ENCODE measurements around the gene TRPV5.

Gene TRPV5

DNA sequence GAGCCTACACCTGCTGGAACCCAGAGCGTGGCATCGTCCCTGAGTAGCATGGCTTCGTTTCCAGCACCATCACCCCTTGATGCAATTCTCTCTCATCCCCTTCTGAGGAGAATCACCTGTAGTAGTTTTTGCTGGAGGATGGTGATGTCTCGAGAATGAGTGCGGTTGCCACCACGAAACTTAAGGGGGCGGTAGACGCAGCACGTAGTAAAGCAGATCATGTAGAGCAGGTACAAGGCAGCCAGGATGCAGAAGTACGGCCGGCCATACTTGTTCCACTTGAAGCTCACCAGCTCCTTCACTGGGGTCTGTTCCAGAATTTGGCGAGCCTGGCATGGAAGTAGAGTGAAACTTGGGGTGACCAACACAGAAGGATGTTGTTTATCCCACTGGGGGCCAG lies 8.1 kb downstream of the TRPV5 start:
- no peak for DNase-seq (ENCODE audit: low read depth in 2 of 2)
- H3K4me3 ChIP-seq (replicated peaks in 1 of 2; ENCODE audit: low read depth in 2 of 2, low read length in 2 of 2), result no peak overlapping the region
- TF ChIP-seq, protein P1, sequence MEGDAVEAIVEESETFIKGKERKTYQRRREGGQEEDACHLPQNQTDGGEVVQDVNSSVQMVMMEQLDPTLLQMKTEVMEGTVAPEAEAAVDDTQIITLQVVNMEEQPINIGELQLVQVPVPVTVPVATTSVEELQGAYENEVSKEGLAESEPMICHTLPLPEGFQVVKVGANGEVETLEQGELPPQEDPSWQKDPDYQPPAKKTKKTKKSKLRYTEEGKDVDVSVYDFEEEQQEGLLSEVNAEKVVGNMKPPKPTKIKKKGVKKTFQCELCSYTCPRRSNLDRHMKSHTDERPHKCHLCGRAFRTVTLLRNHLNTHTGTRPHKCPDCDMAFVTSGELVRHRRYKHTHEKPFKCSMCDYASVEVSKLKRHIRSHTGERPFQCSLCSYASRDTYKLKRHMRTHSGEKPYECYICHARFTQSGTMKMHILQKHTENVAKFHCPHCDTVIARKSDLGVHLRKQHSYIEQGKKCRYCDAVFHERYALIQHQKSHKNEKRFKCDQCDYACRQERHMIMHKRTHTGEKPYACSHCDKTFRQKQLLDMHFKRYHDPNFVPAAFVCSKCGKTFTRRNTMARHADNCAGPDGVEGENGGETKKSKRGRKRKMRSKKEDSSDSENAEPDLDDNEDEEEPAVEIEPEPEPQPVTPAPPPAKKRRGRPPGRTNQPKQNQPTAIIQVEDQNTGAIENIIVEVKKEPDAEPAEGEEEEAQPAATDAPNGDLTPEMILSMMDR (IDR thresholded peaks at IDR 0.05; ENCODE audit: low read depth, low read length), result peak; percentile 1

DNA sequence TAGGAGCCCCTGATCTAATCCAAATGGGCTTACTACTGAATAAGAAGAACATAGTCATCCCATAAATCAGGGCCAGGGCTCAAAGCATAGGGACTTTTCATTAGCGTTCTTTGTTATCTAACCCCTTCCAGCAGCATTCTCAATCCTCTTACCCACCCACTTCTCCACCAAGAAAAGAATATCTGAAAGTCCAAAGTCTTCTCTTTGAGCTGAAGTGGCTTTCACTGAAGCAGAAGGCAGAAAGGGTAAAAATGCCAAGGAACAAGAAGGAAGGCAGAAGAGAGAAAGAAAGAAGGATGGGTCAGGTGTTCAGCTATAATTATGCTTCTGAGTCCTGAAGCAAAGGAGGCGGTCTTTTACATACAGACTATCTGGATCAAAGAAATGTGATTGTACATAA lies 10.2 kb downstream of the TRPV5 start:
- DNase-seq (ENCODE audit: low read depth in 2 of 2), result no peak
- TF ChIP-seq, protein P1 (IDR thresholded peaks at IDR 0.05; ENCODE audit: low read depth, low read length), result no peak
- H3K4me3 ChIP-seq (replicated peaks in 1 of 2; ENCODE audit: low read depth in 2 of 2, low read length in 2 of 2), result no peak overlapping the region

DNA sequence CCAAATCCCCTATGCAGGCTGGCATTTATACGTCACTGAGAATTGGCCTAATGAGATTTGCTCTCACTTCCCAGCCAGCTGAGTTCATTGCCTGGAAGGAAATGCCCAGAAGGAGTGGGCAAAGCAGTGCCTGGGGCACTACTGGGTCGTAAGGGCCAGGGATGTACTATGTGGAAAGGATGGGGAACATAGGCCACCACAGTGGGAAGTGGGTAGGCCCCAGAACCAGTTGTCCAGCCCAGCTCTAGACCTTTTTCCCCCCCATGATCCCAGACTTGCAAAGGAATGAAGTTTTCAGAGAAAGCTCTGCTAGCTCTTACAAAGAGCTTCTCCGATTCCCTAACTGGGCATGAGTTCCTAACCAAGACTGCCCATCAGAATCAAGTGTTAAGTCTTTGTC lies 13.9 kb downstream of the TRPV5 start:
- H3K4me3 ChIP-seq (replicated peaks in 1 of 2; ENCODE audit: low read depth in 2 of 2, low read length in 2 of 2), result no peak overlapping the region
- TF ChIP-seq, protein P1 (IDR thresholded peaks at IDR 0.05; ENCODE audit: low read depth, low read length), result no peak
- no peak for DNase-seq (ENCODE audit: low read depth in 2 of 2)

DNA sequence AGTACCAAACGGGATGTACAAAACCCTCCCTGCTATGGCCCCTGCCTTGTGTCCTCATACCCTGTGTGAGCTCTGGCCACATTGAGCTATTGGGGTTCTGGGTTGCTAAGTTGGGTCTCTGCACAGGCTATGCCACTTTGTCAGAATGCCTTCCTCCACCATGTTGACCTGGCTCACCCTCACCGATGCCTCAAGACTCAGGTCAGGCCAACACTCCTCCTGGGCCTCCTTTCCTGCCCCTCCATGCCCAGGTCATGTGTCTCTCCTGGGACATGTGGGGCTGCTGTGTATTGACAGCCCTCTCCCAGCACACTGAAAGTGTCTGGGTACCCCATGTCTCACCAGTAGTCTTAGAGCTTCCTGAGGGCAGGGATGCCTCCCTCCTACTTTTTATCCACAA lies 14.6 kb downstream of the TRPV5 start:
- no peak overlapping the region for H3K4me3 ChIP-seq (replicated peaks in 1 of 2; ENCODE audit: low read depth in 2 of 2, low read length in 2 of 2)
- TF ChIP-seq, protein P1 (IDR thresholded peaks at IDR 0.05; ENCODE audit: low read depth, low read length), result no peak
- no peak for DNase-seq (ENCODE audit: low read depth in 2 of 2)

DNA sequence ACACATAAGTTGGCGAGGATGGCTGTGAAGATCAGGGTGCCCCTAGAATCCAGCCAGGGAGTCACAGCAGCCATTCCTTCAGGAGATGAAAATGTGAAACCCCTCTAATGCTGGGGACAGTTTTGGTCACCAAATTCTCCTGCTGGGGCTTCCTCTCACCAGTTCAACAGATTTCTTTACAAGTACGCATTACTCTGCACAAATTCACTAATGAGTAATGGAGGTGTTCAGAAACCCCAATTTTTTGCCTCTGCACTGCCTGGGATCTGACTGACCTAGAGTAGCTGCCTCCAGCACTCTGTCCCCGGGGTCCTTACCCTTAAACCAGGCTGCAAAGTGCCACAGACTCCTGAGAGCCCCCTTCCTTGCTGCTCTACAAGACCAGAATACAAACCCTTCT lies 16.1 kb downstream of the TRPV5 start:
- no peak overlapping the region for H3K4me3 ChIP-seq (replicated peaks in 1 of 2; ENCODE audit: low read depth in 2 of 2, low read length in 2 of 2)
- DNase-seq (ENCODE audit: low read depth in 2 of 2), result no peak
- TF ChIP-seq, protein P1 (IDR thresholded peaks at IDR 0.05; ENCODE audit: low read depth, low read length), result no peak

DNA sequence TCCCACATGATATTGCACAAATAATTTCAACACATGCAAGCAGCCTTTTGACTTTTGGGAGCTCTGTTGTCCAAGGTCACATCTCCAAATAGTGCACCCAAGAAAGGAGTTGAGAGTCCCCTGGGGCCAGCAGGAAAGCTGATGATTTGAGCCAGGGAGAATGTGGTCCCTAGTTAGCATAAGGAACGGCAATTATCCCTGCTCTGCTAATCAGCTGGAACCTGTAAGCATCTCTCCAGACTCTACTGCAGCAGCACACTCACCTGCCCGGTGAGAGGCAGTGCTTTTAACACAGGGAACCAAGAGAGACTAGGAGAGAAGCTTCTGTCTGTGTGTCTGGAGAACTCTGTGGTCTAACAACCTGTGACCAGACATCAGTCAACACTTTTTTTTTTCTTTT lies 17.0 kb downstream of the TRPV5 start:
- no peak for DNase-seq (ENCODE audit: low read depth in 2 of 2)
- H3K4me3 ChIP-seq (replicated peaks in 1 of 2; ENCODE audit: low read depth in 2 of 2, low read length in 2 of 2), result no peak overlapping the region
- TF ChIP-seq, protein P1 (IDR thresholded peaks at IDR 0.05; ENCODE audit: low read depth, low read length), result no peak

DNA sequence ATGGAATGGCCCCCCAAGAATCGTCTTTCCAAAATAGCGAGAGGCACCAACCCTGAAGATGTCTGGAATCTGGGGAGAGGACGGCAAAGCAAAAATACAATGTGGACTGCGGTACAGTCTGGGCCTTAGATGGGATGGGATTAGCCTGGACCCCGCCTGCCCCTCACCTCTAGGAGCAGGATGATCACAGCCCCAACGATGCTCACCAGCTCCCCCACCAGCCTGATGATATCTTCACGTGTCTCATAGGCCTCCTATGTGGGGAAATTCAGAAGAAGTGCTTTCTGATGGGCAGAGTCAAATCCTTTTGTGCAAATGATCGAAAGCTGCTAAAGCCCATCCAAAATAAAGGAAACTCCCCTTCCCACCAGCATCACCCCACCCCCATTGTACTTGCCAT lies 18.2 kb downstream of the TRPV5 start:
- no peak for DNase-seq (ENCODE audit: low read depth in 2 of 2)
- TF ChIP-seq, protein P1 (IDR thresholded peaks at IDR 0.05; ENCODE audit: low read depth, low read length), result no peak
- no peak overlapping the region for H3K4me3 ChIP-seq (replicated peaks in 1 of 2; ENCODE audit: low read depth in 2 of 2, low read length in 2 of 2)

All from cardiac fibroblast (primary cell).